NCI-H2227 (cell line): Measurements from ENCODE around the gene EIF1.
"Not testable (repeated sequence)": the region's sequence is repeated elsewhere in the genome, so short reads cannot be mapped to it uniquely, and the experiment has no call there.

Experiments
- DNase-seq: peaks from one replicate; lab custom pipeline; 2025; ENCODE audit not compliant: unreplicated experiment; lab: John Stamatoyannopoulos, UW

Gene EIF1

GRCh38 chr17:41688641-41689496 lies at the start of gene EIF1:
Gene EIF1 (plus strand): TSS chr17:41688885. CDS start chr17:41689039, 154 bp downstream.
- peak; percentile 100 for DNase-seq

GRCh38 chr17:41638941-41639340 lies 49.7 kb upstream of the EIF1 start:
- DNase-seq = no peak

GRCh38 chr17:41639492-41640473 lies 48.9 kb upstream of the EIF1 start:
- no peak for DNase-seq

- DNase-seq = not testable (repeated sequence)
Observed at GRCh38 chr17:41640596-41640995, 48.1 kb upstream of the EIF1 start.

GRCh38 chr17:41642252-41643156 lies 46.2 kb upstream of the EIF1 start:
- DNase-seq = no peak

GRCh38 chr17:41647038-41647813 lies 41.5 kb upstream of the EIF1 start:
- peak; percentile 37 for DNase-seq

- DNase-seq = peak; percentile 89
Observed at GRCh38 chr17:41647940-41648410, 40.7 kb upstream of the EIF1 start.

GRCh38 chr17:41648411-41649195 lies 40.1 kb upstream of the EIF1 start:
- peak; percentile 88 for DNase-seq

- DNase-seq = no peak
Observed at GRCh38 chr17:41649923-41650519, 38.7 kb upstream of the EIF1 start.

GRCh38 chr17:41650794-41651624 lies 37.7 kb upstream of the EIF1 start:
- no peak for DNase-seq

GRCh38 chr17:41651625-41652460 lies 36.8 kb upstream of the EIF1 start:
- no peak for DNase-seq

- no peak for DNase-seq
Observed at GRCh38 chr17:41652461-41652970, 36.2 kb upstream of the EIF1 start.

GRCh38 chr17:41653421-41653820 lies 35.3 kb upstream of the EIF1 start:
- no peak for DNase-seq

- DNase-seq = no peak
Observed at GRCh38 chr17:41653892-41654677, 34.6 kb upstream of the EIF1 start.

- no peak for DNase-seq
Observed at GRCh38 chr17:41654678-41655607, 33.7 kb upstream of the EIF1 start.
